ENCODE data around the gene F8A3.

GRCh38 chrX:155417769-155418168 is 40.7 kb downstream of the F8A3 start:
- TF ChIP-seq MAX (IDR thresholded peaks at IDR 0.05) (no peak), CEBPB (IDR thresholded peaks at IDR 0.05) (no peak), TCF12 (IDR thresholded peaks at IDR 0.05; ENCODE audit: low read depth) (no peak), CREB1 (IDR thresholded peaks at IDR 0.05; ENCODE audit: low read depth) (no peak), EP300 (IDR thresholded peaks at IDR 0.05; ENCODE audit: borderline replicate concordance) (no peak)

Measured in Ishikawa (cell line).